Testis (tissue), 2 donors: ENCODE results near the gene WAPL.

Experiments
- POLR2A ChIP-seq: fragments of 450-650 bp; IDR thresholded peaks from one replicate; pipeline ENCODE4 v1.6.1; 2017; ENCODE audit warnings: antibody characterized with exemption, mild to moderate bottlenecking, moderate library complexity
- TF ChIP-seq, protein P1 (sequence below), 3 experiments: fragments of 450-650 bp in 2 of 3; fragments of 200-600 bp in 1 of 3; sonication (generic) in 1 of 3; IDR thresholded peaks; one replicate each; pipeline ENCODE4 v1.5.1; 2016 to 2019; ENCODE audit warnings: antibody characterized with exemption in 3 of 3, mild to moderate bottlenecking in 2 of 3, moderate library complexity in 1 of 3

GRCh38 chr10:86540016-86540415 is 18.4 kb upstream of the WAPL start:
- TF ChIP-seq POLR2A = no peak
- TF ChIP-seq, protein P1, sequence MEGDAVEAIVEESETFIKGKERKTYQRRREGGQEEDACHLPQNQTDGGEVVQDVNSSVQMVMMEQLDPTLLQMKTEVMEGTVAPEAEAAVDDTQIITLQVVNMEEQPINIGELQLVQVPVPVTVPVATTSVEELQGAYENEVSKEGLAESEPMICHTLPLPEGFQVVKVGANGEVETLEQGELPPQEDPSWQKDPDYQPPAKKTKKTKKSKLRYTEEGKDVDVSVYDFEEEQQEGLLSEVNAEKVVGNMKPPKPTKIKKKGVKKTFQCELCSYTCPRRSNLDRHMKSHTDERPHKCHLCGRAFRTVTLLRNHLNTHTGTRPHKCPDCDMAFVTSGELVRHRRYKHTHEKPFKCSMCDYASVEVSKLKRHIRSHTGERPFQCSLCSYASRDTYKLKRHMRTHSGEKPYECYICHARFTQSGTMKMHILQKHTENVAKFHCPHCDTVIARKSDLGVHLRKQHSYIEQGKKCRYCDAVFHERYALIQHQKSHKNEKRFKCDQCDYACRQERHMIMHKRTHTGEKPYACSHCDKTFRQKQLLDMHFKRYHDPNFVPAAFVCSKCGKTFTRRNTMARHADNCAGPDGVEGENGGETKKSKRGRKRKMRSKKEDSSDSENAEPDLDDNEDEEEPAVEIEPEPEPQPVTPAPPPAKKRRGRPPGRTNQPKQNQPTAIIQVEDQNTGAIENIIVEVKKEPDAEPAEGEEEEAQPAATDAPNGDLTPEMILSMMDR (IDR thresholded peaks at IDR 0.05) = no peak
